Neural cell (in vitro differentiated cells): ENCODE results near the gene GH1. TPM values are rescaled to one million over a fixed set of nuclear protein-coding genes. Genes with fewer than 3 reads are reported as not detected.

ENCODE experiments used
- H2AFZ ChIP-seq: fragments of 200-600, 300-800 bp; sonication (generic), shearing (Covaris generic); 2 replicates; pipeline ENCODE4 v1.6.0; 2014; ENCODE audit warnings: low read depth, mild to moderate bottlenecking, antibody characterized with exemption, low read length, moderate library complexity
- H3F3A ChIP-seq: fragments of 200-600 bp; shearing (Covaris generic); 2 replicates; pipeline ENCODE4 v1.6.1; 2016; ENCODE audit warnings: mild to moderate bottlenecking, moderate library complexity, mixed read lengths, antibody characterized with exemption, low read length; ENCODE audit not compliant: insufficient read depth, poor library complexity, severe bottlenecking
- H3K27ac ChIP-seq: fragments of 200-600, 300-800 bp; sonication (generic), shearing (Covaris generic); 2 replicates; pipeline ENCODE4 v1.5.1; 2014; ENCODE audit warnings: mild to moderate bottlenecking, low read length, moderate library complexity
- H3K27me3 ChIP-seq: fragments of 300-800, 200-600 bp; sonication (generic), shearing (Covaris generic); 2 replicates; pipeline ENCODE4 v1.6.0; 2014; ENCODE audit warnings: mild to moderate bottlenecking, low read depth, low read length, moderate library complexity; ENCODE audit not compliant: insufficient read depth
- H3K36me3 ChIP-seq: fragments of 300-800, 200-600 bp; sonication (generic), shearing (Covaris generic); 2 replicates; pipeline ENCODE4 v1.5.1; 2014; ENCODE audit warnings: mild to moderate bottlenecking, antibody characterized with exemption, low read length, moderate library complexity; ENCODE audit not compliant: insufficient read depth
- H3K4me2 ChIP-seq: fragments of 300-800, 200-600 bp; sonication (generic), shearing (Covaris generic); 2 replicates; pipeline ENCODE4 v1.6.0; 2014; ENCODE audit warnings: mild to moderate bottlenecking, low read length
- H3K4me3 ChIP-seq: fragments of 300-800, 200-600 bp; sonication (generic), shearing (Covaris generic); 2 replicates; pipeline ENCODE4 v1.5.1; 2014; ENCODE audit warnings: mild to moderate bottlenecking, low read length, moderate library complexity
- H3K79me2 ChIP-seq: fragments of 200-600 bp; shearing (Covaris generic); replicated peaks from 2 replicates; pipeline ENCODE4 v1.6.0; 2014; ENCODE audit warnings: mild to moderate bottlenecking, low read length, moderate library complexity; ENCODE audit not compliant: insufficient read depth
- H3K9ac ChIP-seq: fragments of 300-800, 200-600 bp; sonication (generic), shearing (Covaris generic); 2 replicates; pipeline ENCODE4 v1.6.1; 2016; ENCODE audit warnings: mild to moderate bottlenecking, low read length, mixed read lengths
- H3K9me2 ChIP-seq: fragments of 200-600 bp; shearing (Covaris generic); 2 replicates; pipeline ENCODE4 v1.6.1; 2016; ENCODE audit warnings: mild to moderate bottlenecking, low read length, mixed read lengths; ENCODE audit not compliant: insufficient read depth
- H3K9me3 ChIP-seq: fragments of 200-600, 300-800 bp; sonication (generic), shearing (Covaris generic); 2 replicates; pipeline ENCODE4 v1.6.1; 2016; ENCODE audit warnings: mild to moderate bottlenecking, mixed run types, low read length, moderate library complexity, mixed read lengths
- H4K20me1 ChIP-seq: fragments of 200-600 bp; shearing (Covaris generic); 2 replicates; pipeline ENCODE4 v1.6.1; 2016; ENCODE audit warnings: mild to moderate bottlenecking, mixed run types; ENCODE audit not compliant: insufficient read depth
- EP300 ChIP-seq: fragments of 450-650 bp; conservative IDR thresholded peaks from 2 replicates; pipeline ENCODE4 v1.6.1; 2014; ENCODE audit warnings: antibody characterized with exemption, mild to moderate bottlenecking, moderate library complexity; ENCODE audit not compliant: poor library complexity, severe bottlenecking
- EZH2 ChIP-seq: fragments of 200-600, 300-800 bp; shearing (Covaris generic), sonication (generic); IDR thresholded peaks from 2 replicates; pipeline ENCODE4 v1.6.1; 2014; ENCODE audit warnings: antibody characterized with exemption, low read length, borderline replicate concordance, mild to moderate bottlenecking; ENCODE audit not compliant: insufficient read depth, poor library complexity, severe bottlenecking
- MXI1 ChIP-seq: fragments of 450-650 bp; conservative IDR thresholded peaks from 2 replicates; pipeline ENCODE4 v1.6.1; 2014; ENCODE audit warnings: antibody characterized with exemption, mild to moderate bottlenecking; ENCODE audit not compliant: poor library complexity, severe bottlenecking
- POLR2AphosphoS5 ChIP-seq: IDR thresholded peaks from 2 replicates; pipeline ENCODE4 v1.6.1; 2012
- RAD21 ChIP-seq: fragments of 450-650 bp; conservative IDR thresholded peaks from 2 replicates; pipeline ENCODE4 v1.6.1; 2014; ENCODE audit warnings: antibody characterized with exemption, mild to moderate bottlenecking, moderate library complexity
- SMC3 ChIP-seq: fragments of 450-650 bp; conservative IDR thresholded peaks from 2 replicates; pipeline ENCODE4 v1.6.1; 2014; ENCODE audit warnings: antibody characterized with exemption, mild to moderate bottlenecking, moderate library complexity; ENCODE audit not compliant: poor library complexity
- TAF1 ChIP-seq: IDR thresholded peaks from 2 replicates; pipeline ENCODE4 v1.6.1; 2012; ENCODE audit warnings: low read depth
- polyA plus RNA-seq: library from polyadenylated mRNA; depleted of rRNA; stranded (reverse); fragments of >200 nt; gene quantifications from 2 replicates; pipeline ENCODE4 v1.2.3, GENCODE V29; 2014
- TF ChIP-seq, protein P1 (sequence below): IDR thresholded peaks from 2 replicates; pipeline ENCODE4 v1.6.1; 2012; ENCODE audit warnings: borderline replicate concordance
- TF ChIP-seq, protein P2 (sequence below): fragments of 450-650 bp; IDR thresholded peaks from 2 replicates; pipeline ENCODE4 v1.5.1; 2014; ENCODE audit warnings: antibody characterized with exemption, mild to moderate bottlenecking, moderate library complexity; ENCODE audit not compliant: poor library complexity, severe bottlenecking

Gene GH1
- polyA plus RNA-seq, 1 donor from 2014 or later: not detected

DNA sequence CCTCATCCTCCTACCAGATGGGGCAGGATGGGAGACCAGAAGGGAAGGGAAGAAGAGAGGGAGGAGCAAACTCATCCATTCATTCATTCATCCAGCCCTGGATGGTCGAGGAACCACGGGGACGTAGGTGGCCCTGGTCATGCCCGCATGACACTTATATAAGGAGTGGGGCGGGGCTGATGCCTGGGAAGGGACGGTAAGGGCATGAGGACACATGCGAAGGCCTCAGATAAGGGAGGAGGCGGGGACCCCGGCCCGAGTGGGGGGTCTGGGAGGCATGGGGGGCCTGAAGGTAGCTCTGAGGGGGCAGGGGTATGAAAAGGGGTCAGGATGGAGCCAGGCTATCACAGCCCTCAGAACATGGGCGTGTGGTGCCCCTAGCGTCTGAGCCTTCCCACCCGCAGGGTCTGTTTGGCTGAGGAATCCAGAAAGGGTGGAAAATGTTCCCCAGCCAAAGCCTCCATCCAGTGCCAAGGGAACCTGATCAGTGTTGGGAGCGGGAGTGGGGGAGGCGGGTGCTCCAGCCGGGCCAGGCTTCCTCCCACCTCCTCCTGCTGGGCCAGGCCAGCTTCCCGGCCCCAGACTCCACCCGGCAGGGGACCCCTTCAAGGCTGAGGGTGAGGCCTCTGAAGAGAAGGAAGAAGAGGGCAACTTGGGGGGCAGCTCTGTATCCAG is 31.1 kb upstream of the GH1 start:
- TF ChIP-seq EZH2 (no peak), SMC3 (no peak), RAD21 (no peak), TAF1 (no peak), POLR2AphosphoS5 (no peak), MXI1 (no peak), EP300 (no peak)
- TF ChIP-seq, protein P1, sequence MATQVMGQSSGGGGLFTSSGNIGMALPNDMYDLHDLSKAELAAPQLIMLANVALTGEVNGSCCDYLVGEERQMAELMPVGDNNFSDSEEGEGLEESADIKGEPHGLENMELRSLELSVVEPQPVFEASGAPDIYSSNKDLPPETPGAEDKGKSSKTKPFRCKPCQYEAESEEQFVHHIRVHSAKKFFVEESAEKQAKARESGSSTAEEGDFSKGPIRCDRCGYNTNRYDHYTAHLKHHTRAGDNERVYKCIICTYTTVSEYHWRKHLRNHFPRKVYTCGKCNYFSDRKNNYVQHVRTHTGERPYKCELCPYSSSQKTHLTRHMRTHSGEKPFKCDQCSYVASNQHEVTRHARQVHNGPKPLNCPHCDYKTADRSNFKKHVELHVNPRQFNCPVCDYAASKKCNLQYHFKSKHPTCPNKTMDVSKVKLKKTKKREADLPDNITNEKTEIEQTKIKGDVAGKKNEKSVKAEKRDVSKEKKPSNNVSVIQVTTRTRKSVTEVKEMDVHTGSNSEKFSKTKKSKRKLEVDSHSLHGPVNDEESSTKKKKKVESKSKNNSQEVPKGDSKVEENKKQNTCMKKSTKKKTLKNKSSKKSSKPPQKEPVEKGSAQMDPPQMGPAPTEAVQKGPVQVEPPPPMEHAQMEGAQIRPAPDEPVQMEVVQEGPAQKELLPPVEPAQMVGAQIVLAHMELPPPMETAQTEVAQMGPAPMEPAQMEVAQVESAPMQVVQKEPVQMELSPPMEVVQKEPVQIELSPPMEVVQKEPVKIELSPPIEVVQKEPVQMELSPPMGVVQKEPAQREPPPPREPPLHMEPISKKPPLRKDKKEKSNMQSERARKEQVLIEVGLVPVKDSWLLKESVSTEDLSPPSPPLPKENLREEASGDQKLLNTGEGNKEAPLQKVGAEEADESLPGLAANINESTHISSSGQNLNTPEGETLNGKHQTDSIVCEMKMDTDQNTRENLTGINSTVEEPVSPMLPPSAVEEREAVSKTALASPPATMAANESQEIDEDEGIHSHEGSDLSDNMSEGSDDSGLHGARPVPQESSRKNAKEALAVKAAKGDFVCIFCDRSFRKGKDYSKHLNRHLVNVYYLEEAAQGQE: no peak
- TF ChIP-seq, protein P2, sequence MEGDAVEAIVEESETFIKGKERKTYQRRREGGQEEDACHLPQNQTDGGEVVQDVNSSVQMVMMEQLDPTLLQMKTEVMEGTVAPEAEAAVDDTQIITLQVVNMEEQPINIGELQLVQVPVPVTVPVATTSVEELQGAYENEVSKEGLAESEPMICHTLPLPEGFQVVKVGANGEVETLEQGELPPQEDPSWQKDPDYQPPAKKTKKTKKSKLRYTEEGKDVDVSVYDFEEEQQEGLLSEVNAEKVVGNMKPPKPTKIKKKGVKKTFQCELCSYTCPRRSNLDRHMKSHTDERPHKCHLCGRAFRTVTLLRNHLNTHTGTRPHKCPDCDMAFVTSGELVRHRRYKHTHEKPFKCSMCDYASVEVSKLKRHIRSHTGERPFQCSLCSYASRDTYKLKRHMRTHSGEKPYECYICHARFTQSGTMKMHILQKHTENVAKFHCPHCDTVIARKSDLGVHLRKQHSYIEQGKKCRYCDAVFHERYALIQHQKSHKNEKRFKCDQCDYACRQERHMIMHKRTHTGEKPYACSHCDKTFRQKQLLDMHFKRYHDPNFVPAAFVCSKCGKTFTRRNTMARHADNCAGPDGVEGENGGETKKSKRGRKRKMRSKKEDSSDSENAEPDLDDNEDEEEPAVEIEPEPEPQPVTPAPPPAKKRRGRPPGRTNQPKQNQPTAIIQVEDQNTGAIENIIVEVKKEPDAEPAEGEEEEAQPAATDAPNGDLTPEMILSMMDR: no peak
- Histone ChIP-seq H4K20me1 (no peaks in the 10 kb centered on the region), H3K27me3 (no peaks in the 10 kb centered on the region), H3F3A (no peaks in the 10 kb centered on the region), H2AFZ (no peak overlapping the region), H3K9ac (no peak overlapping the region), H3K4me2 (no peak overlapping the region), H3K9me3 (no peaks in the 10 kb centered on the region), H3K79me2 (no peaks in the 10 kb centered on the region), H3K27ac (no peak overlapping the region), H3K9me2 (no peaks in the 10 kb centered on the region), H3K36me3 (no peaks in the 10 kb centered on the region), H3K4me3 (no peak overlapping the region)

DNA sequence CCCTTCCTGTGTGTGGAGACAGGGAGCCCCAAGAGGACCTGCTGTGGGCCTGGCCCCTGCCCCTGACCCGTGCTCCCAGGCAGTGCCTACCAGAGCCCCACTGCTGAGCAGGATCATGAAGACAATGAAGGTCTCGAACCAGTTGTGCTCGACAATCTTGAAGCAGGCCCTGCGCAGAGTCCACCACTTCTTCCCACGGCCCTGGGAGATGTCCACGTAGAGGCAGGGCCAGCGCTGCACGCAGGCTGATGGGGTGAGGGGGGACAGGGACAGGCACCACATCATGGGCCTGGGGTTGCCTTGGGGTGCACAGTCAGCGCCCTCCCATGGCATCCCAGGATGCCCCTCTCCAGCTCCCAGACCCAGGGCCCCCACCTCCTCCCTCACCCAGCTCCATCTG is 29.9 kb upstream of the GH1 start:
- Histone ChIP-seq H3K4me2 (no peak overlapping the region), H3K9me3 (no peaks in the 10 kb centered on the region), H4K20me1 (no peaks in the 10 kb centered on the region), H3K27me3 (no peaks in the 10 kb centered on the region), H3K27ac (no peak overlapping the region), H3K36me3 (no peaks in the 10 kb centered on the region), H3K9ac (no peak overlapping the region), H3K9me2 (no peaks in the 10 kb centered on the region), H3K4me3 (no peak overlapping the region), H3F3A (no peaks in the 10 kb centered on the region), H3K79me2 (no peaks in the 10 kb centered on the region), H2AFZ (no peak overlapping the region)
- TF ChIP-seq, protein P1: no peak
- no peak for TF ChIP-seq RAD21
